ENCODE measurements around the gene ZC3H10.
"Not testable (repeated sequence)": the region's sequence is repeated elsewhere in the genome, so short reads cannot be mapped to it uniquely, and the experiment has no call there.

ZC3H10 gene, protein sequence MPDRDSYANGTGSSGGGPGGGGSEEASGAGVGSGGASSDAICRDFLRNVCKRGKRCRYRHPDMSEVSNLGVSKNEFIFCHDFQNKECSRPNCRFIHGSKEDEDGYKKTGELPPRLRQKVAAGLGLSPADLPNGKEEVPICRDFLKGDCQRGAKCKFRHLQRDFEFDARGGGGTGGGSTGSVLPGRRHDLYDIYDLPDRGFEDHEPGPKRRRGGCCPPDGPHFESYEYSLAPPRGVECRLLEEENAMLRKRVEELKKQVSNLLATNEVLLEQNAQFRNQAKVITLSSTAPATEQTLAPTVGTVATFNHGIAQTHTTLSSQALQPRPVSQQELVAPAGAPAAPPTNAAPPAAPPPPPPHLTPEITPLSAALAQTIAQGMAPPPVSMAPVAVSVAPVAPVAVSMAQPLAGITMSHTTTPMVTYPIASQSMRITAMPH

DNA sequence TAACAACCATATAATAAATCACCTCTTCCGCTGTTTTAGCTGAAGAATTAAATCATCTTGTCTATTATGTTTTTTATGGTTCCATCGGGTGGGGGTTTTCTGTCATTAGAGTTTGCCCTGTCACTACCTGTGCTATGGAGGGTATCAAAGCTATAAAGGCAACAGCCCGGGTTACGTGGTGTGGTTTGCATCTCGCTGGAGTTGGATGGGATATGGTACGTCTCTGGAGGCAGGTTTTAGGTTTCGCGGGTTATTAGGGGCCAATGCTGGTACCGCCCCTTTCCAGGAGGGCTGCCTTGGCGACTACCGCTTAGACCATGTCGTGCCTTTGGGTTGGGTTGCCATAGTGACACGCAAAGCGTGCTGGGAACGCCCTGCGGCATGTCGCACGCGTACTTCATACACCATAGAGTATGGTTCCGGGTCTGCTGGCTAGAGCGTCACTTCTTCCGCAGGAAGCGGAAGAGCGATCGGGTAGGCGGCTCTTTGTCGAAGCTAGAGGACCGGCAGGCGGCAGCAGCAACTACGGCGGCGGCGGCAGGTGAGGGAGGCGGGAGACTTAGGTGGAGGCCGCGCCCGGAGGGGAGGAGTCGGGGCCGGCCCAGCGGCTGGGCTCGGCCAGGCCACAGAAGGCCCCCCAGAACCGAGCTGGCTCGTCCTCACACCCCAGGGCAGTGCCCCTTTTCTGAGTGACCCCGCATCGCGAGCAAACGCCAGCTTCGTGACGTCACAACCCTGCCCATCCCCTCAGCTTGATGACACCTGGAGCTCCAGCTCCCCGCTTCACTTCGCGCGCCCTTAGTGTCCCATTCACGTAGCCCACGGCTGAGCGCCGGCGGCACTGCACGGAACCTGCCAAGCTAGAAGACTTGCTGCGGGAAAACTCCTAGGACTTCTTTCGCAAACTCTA lies at the start of gene ZC3H10:
Gene ZC3H10, plus strand, starts transcription at position 489 of the 910 bp plus-strand sequence. CDS start 2,297 bp downstream, outside the sequence.
- peak; percentile 100 for DNase-seq (ENCODE audit: low read depth)
- TF ChIP-seq CTCF (IDR thresholded peaks at IDR 0.05; ENCODE audit: low read length, missing control alignments) = peak; percentile 43
- H3K4me3 ChIP-seq (replicated peaks; ENCODE audit: low read depth, low read length) = peak within 1 kb of the TSS; percentile 92

- TF ChIP-seq CTCF (IDR thresholded peaks at IDR 0.05; ENCODE audit: low read length, missing control alignments) = no peak
- no peak overlapping the region for H3K4me3 ChIP-seq (replicated peaks; ENCODE audit: low read depth, low read length)
- DNase-seq (ENCODE audit: low read depth) = peak; percentile 26
These were observed 46.4 kb upstream of the ZC3H10 start for GRCh38 chr12:56071648-56072047.

DNA sequence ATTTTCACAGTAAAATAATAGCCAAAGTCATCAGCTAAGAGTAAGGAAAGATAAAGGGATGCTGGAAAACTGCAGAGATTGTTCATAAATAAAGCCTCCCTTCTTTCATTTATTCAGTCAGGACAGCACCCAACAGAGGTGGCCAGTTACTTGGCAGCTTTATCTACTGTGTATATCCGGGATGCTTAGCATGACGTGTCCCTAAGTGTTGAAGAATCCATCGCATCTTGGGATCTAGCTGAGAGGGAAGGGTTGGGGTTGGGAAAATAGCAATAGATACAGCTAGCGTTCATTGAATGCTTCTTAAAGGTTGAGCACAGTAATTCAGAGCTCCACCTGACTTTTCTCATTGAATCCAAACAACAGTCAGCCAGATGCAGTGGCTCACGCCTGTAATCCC lies 43.7 kb upstream of the ZC3H10 start:
- TF ChIP-seq CTCF (IDR thresholded peaks at IDR 0.05; ENCODE audit: low read length, missing control alignments) = no peak
- no peak for DNase-seq (ENCODE audit: low read depth)
- H3K4me3 ChIP-seq (replicated peaks; ENCODE audit: low read depth, low read length) = no peak overlapping the region

GRCh38 chr12:56077966-56078365 lies 40.1 kb upstream of the ZC3H10 start:
- H3K4me3 ChIP-seq (replicated peaks; ENCODE audit: low read depth, low read length); DNase-seq (ENCODE audit: low read depth): not testable (repeated sequence)

GRCh38 chr12:56078427-56078826 lies 39.6 kb upstream of the ZC3H10 start:
- no peak for TF ChIP-seq CTCF (IDR thresholded peaks at IDR 0.05; ENCODE audit: low read length, missing control alignments)
- DNase-seq (ENCODE audit: low read depth) = no peak
- H3K4me3 ChIP-seq (replicated peaks; ENCODE audit: low read depth, low read length) = no peak overlapping the region

GRCh38 chr12:56078931-56079722 lies 38.9 kb upstream of the ZC3H10 start:
- DNase-seq (ENCODE audit: low read depth) = peak; percentile 86
- peak overlapping the region; percentile 56 for H3K4me3 ChIP-seq (replicated peaks; ENCODE audit: low read depth, low read length)
- peak; percentile 69 for TF ChIP-seq CTCF (IDR thresholded peaks at IDR 0.05; ENCODE audit: low read length, missing control alignments)

Data from fibroblast of pulmonary artery (primary cell).